GM18517 (cell line): ENCODE data around the gene FDX2.
A peak's percentile ranks its signal among the peaks of the same experiment; 100 is the strongest.

Experiments
- ATAC-seq: cut with Tn5 transposase; IDR thresholded peaks from one replicate; pipeline ENCODE4 v1.9.1; 2021; ENCODE audit warnings: mild to moderate bottlenecking, moderate library complexity; ENCODE audit not compliant: unreplicated experiment

FDX2 gene

DNA sequence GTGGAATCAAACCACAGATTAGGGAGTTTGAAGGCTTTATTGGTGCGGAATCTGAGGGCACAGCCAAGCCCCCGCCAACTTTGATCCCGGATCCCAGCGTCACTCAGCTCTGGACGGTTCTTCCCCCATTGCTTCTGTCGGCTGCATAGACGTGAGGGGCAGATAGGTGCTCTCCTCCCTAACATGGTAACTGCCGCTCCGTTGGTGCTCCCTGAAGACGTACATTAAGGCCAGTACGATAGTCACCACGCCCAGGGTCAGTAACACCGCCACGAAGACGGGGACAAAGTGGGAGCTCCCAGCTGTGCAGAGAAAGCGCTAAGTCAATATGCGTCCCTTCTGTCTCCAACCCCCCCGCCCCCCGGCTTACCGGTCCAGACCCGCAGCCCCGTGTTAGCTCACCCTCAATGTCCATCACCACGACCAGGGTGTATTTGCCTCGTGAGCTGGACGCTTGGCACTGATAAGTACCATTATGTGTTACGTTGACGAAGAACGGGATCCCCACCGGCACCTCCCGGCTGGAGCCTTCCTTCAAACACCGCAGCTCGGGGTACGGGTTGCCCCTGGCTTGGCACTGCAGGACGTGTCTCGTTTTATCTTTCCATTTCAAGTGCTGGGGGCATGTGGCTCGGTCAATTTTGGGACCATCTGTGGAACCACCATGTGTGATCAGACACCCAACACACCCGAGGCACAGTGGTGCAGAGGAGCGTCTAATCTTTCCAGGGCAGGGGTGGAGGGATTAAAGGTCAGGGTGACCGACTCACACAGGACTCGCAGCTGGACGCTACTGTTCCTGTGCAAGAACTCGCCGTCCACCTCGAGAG lies 18.2 kb upstream of the FDX2 start:
- no peak for ATAC-seq

DNA sequence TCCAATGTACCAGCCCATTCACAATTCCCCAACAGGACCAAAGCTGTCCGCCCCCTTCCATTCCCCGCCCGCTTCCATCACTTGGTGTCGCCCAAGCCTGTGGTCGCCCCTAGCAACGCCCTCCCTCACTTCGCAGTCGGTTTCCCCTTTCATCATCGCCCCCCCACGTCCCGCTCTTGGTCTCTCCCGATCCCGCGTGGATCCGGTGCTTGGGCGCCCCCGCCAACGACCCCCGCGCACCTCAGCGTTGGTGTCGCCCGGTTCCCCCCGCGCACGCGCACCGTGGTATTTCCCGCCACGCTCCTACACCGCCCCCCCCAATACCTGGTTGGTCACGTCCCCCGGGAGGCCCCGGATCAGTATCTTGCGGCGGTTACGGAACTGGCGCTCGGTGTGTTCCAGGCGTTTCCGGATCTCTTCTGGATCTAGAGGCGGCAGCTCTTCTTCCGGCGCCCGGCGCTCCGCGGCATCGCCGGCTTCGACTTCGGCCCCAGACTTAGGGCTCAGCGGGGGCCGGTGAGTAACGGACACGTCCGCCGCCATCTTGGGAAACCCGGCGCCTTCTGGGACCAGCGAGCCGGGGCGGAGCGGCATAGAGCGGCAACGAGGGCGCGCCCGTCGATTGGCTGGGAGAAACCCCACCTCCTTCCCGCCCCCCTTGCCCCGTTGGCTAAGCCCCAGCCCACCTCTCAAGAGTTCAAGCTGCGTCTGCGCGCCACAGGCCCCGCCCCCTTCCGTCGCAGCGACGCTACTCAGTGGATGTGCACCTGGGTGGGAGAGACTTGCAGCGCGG lies 17.3 kb upstream of the FDX2 start, which contains the start of gene RAVER1:
RAVER1 (minus strand) TSS at position 565 of the 793 bp plus-strand sequence; CDS start at position 543, 22 bp downstream.
- ATAC-seq, result peak; percentile 69

DNA sequence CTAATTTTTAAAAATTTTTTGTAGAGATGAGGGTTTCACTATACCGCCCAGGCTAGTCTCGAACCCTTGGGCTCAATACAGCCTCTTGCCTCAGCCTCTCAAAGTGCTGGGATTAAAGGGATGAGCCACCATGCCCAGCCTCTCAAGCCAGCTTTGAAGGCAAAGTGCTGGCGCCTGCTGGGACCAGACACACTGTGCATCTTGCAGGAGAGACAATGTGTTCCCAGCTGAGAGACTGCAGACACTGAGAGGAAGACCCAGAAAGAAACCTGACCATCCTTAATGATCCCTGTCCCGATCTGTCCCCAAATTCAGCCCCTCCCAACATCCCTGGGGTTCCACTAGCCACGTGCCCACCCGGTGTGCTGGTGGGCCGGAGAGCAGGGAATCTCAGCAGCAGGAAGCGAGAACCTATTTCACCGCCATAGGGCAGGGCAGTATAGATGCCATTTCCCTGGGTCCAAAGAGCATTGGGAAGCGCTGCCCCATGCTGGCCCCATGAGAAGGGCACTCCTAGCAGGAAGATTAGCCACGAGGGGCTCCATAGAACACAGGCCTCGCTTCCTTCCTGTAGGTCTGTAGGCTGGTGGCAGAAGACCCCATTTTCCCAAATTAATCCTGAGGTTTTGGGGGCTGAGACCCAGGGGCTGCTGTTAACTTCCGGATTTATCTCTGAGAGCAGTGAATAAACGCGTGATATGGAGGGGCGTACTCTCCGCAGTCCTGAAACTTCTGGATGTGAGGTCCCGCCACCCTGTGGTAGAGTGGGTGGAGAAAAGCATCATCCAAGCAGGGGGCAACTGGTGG lies 16.5 kb upstream of the FDX2 start:
- no peak for ATAC-seq

DNA sequence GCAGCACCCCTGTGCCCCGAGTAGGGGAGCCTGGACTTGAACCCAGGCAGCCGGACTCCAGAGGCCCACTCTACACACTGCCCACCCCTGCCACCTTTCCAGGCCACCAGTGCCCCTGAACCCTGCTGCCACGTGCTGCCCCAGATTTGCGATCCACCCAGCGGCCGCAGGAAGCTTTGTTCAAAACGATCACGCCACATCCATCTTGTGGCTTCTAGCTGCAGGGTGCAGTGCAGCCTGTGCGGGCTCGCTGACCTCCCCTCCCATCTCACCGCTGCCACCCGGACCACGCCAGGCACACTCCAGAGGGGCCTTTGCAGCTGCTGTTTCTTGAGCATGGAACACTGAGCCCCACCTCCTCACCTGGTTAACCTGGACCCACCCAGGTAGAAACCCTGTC lies 13.7 kb upstream of the FDX2 start:
- ATAC-seq, result no peak

DNA sequence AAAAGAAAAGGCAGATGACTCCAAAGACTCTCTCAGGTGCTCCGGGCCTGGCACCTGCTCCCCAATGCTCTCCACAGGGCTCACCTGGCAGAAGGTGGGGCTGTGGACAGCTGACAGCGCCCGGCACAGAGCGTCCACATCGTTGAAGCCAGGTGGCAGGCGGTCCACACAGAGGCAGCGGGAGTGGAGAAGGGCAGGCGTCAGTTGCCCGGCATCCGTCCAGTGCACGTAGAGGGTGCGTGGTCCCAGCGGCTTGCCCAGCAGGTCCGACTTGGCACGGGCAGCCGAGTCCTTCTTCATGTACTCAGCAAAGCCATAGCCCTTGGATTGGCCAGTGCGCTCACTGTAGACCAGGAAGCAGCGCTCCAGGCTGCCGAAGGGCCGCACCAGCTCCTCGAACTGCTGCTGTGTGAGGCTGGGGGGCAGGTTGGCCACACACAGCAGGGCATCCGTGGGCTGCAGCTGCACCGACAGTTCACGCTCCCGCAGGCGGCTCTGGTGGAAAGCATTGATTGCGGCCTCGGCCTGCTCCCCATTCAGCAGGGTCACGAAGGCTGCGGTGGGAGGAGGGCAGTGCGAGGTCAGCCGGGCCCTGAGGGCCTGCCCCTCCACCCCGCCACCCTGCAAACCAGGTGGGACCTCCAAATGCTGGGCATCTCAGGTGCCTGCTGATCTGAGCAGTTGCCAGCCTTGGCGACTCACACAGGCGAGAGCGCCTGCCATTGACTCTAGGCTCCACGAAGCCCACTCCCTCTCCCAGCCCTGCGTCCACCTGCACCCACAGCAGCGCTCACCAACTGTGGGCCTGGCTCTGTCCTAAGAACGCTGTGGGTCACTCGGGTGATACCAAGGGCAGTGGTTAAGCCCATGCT lies 13.0 kb upstream of the FDX2 start:
- ATAC-seq, result no peak

DNA sequence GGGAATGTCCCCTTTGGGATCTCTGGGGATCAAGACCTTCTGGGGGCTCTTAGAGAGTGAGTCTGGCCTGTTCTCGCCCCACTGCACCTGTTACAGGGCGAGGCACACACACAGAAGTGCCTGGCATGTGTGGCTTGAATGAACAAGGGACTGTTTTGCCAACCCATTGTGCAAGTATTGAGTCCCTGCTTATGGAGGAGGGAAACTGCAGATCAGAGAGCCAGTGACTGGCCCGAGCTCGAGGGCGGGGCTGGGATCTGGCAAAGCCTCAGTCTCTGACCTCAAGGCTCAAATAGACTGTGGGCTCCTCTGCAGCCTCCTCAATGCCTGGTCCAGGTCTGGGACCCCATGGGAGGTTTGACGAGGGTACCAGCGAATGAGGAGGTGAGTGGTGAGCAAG lies 12.0 kb upstream of the FDX2 start:
- no peak for ATAC-seq

DNA sequence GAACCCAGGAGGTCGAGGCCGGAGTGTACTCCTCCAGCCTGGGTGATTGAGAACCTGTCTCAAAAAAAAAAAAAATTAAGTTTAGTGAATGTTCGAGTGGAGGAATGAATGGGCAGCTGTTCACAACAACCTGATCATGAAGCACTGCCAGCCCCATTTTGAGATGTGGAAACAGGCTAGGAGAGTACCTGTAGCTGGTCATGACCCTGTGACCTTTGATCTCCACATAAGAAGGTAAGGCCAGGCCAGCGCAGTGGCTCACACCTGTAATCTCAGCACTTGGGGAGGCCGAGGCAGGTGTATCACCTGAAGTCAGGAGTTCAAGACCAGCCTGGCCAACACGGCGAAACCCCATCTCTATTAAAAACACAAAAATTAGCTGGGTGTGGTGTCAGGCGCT lies 9.9 kb upstream of the FDX2 start:
- ATAC-seq, result no peak

DNA sequence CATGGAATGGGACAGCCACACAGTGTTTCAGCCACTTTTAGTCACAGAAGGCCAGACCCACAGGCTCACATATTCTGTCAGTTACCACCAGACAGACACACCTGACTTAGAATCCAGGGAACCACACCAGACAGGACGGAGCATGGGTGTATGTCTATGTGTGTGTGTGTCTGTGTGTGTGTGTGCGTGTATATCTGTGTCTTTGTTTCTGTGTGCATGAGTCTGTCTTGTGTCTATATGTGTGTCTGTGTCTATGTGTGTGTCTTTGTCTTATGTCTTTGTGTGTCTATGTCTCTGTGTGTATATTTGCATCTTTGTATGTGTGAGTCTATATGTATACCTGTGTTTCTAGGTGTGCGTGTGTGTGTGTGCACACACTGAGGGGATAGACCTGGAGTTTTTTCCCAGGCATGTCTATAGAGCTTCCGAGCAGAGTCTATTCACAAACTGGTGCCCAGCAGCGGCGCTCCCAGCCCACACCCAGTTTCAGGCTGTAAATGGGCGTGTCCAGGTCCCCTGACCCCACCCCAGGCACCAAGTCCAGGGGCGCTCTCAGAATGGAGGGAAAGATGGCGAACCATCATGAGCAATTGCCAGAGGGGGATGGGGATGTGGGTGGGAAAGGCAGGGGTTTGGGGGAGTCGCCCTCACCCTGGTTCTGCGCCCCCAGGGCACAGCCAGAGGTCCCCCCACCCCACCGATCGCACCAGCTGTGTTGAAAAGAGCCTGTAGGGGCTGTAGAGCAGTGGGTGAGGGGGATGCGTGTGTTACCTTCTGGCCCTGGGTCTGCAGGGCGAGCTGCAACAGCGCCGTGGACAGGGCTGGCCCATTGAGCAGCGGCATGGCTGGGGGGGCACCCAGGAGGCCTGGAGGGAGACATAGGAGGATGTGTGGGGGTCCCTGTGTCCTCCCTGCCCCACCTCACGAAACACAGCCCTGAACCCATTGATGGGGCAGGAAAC lies 6.3 kb upstream of the FDX2 start:
- ATAC-seq, result no peak

DNA sequence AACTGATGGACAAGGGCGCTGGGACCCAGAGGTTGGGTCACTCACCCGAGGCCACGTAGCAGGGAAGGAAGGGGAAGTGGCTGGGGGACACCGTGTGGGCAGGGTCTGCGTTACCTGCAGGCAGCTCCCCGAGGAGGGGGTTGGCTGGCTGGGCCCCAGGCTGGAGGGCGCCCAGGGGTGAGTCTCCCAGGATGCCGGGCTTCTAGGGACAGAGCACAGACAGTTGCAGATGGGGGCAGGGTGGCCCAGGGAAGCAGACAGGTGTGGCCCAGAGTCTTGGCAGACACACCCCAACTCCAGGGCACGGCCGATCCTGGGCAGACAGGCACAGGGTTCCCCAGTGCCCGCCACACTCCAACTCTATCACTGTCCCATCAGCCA lies 5.6 kb upstream of the FDX2 start:
- no peak for ATAC-seq

DNA sequence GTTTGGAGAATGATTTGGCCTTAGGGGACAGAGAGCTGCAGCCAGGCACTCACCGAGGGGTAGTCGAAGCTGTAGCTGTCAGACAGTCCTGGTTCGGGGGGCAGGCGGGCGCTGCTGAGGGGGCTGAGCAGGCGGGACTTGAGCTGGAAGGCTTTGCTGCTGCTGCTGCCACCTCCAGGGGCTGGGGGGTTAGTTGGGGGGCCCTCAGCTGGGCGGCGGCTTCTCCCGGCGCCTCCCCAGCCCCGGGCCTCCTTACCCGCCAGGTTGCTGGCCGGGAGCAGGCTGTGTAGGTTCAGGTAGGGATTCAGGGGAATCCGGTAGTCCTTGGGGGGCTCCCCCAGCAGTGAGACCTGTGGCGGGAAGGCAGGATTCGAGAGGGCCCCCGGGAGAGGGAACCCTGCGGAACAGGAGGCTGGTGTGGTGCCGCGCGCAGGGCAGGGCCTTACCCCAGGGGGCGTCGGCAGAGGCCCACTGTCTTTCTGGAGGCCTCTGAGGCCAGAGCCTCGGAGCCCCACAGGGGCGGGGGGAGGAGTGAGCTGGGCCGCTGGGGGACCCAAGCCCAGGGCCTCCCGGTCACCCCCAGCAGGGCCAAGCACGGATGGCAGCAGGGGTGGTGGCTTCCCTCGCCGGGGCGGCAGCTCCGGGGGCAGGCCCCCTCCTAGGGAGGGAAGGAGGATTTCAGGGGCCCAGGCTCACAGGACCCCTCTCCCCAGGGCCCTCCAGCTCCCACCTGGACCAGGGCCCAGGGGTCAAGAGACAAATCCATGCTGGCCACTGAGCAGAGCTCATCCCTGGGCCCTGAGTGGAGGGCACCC lies 5.0 kb upstream of the FDX2 start:
- no peak for ATAC-seq

DNA sequence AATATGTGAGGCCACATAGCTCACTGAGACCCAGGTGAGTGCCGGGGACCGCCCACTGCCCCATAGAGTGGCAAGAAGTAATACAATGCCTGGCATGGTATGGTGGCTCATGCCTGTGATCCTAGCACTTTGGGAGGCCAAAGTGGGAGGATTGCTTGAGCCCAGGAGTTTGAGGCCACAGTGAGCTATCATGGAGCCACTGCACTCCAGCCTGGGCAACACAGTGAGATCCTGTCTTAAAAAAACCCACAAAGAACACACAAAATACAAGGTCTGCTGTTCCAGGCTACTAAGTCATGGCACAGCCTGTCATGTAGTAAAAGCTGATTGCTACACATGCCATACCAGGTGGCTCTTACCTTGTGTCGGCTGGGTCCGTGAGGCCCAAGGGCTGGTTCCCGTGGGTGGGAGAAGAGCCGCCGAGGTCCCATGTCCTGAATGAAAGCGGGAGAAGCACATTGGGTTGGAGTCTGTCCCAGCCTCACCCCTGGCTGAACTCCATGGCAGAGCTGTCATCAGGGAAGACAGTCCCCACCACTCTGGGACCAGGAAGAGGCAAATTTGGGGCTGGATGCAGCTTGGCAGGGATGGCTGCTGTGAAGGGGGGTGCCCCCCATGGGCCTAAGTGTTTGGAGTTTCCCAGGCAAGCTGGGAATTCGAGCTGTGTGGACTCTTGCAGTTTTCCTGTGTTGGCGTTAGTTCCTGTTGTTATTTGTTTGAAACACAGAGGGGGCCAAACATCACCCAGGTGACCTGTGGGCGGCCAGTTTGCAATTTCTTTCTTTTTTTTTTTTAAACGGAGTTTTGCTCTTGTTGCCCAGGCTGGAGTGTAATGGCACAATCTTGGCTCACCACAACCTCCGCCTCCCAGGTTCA lies 3.2 kb upstream of the FDX2 start:
- ATAC-seq, result no peak

DNA sequence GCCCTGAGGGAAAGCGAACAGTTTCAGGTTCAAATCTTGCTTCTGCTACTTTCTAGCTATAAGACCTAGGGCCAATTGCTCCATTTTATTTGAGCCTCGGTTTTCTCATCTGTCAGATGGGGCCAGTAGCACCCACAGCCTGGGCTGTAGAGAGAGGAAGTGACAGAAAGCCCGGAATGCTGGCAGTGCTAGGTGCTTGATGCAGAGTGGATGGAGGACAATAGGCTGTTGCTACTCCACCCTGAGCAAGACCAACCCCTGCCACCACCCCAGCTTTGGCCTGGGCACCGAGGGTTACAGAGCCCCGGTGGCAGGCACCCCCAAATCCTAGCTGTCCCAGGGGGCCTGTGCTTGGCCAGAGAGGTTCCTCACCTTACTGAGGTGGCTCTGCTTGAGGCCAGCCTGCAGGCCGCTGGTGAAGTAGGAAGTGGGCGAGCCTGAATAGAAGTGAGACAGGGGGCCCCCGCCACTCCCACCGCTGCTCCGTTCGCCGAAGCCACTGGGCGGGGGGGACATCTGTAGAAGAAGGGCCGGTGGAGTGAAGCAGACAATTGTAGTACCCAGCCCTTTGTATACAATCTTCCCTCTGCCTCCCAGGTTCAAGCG lies 2.1 kb upstream of the FDX2 start:
- no peak for ATAC-seq

DNA sequence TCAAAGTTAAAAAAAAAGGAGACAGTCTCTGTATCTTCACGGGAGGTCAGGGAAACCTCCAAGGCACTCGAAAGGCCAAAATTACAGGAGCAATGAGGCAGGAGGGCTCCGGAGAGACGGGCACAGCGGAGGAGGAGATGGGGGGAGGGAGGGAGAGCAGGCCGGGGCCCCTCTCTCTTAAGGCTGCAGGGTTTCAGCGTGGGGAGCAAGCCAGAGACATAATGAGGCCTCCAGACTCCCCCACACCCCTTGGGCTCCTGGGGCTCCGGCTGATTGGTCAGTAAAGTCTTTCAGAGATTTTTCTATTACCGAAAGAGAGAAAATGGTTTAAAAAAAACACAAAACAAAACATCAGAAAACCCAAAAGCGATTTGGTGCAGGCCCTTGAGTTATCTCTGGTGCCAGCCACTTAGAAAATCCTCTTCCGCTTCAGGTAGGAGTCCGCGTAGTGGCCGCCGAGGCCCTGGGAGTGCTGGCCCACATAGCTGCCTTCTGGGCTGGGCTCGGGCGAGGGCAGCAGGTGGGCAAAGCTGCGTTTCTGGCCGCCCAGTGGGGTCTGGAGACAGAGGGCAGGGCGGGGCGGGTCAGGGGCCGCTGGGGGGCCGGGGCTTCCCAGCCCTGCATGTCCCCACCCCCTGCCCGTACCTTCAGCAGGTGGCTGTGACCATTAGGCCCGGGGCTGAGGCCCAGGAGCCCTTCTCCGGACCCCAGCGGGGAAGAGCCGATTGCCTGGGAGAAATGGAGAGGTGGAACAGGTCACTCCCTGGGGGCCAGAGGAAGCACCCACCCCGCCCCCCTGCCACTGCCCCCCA lies 1.4 kb upstream of the FDX2 start:
- ATAC-seq, result no peak

DNA sequence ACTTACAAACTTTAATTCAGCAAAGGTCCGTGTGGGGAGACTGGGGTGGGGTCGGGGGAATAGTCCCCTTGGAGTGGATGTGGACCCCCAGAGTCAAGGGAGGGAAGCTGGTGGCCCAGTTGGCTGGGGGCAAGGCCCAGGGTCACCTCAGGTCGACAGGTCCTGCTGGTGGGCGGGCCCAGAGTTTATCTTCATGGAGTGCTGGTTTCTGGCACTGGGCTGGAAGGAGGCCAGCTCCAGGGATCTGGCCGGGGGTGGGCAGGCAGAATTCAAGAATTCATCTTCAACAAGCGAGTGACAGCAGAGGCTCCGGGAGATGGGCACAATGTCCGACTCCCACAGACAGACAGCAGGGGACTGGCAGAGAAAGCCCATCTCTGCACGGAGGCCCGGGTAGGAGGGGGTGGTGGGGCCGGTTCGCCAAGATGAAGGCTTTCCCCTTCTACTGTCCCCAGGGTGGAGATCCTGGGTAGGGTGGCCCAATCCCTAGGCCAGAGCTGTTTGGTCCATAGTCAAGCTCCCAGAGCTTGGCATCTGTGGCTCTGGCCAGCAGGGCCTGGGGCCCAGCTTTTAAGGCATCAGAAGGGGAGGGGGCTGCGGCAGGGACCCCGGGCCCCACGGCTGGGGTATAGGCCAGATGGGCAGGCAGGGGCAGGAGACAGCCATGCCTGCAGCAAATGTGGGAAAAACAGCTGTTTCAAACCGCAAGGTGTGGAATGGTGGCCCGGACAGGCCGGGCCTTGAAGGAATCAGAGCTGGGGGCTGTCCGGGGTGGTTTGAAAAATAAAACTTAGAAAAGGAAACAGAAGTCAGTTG lies 622 bp upstream of the FDX2 start:
- ATAC-seq, result no peak

DNA sequence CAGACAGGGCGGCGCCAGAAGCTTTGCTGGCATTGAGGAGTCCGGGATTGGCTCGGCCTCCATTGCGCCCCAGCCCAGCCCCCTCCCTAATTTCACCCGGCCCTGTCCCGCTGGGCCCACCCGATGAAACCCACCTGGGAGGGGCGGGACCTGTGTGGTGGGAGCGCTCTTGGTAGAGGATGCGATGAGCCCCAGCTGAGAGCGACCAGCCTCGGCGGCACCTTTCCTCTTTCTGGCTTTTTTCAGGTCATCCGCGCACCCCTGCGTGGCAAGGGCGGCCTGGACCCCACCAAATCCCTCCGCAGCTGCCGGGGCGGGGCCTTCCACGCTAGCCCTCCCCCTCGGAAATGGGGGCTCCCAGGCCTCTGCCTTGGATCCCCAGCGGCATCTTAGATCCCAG lies 6.4 kb downstream of the FDX2 start, which contains the start of gene ZGLP1:
ZGLP1 (minus strand) TSS at position 393 of the 400 bp plus-strand sequence.
- no peak for ATAC-seq
